MM.1S (cell line): ENCODE data around the gene P2RX2.

Experiments
- DNase-seq: peaks from one replicate; pipeline ENCODE4 v3.0.0-alpha.2; 2015
- H2AFZ ChIP-seq: fragments of 300-600 bp; sonication (generic); 2 replicates; pipeline ENCODE4 v1.6.0; 2016; ENCODE audit warnings: antibody characterized with exemption, low read length
- H3F3A ChIP-seq: fragments of 300-600 bp; sonication (generic); 2 replicates; pipeline ENCODE4 v1.6.1; 2016; ENCODE audit warnings: mild to moderate bottlenecking, antibody characterized with exemption, low read length, moderate library complexity, mixed read lengths; ENCODE audit not compliant: insufficient read depth
- H3K27ac ChIP-seq: fragments of 300-600 bp; sonication (generic); 2 replicates; pipeline ENCODE4 v1.5.1; 2016; ENCODE audit warnings: mild to moderate bottlenecking, low read length
- H3K27me3 ChIP-seq: fragments of 300-600 bp; sonication (generic); replicated peaks from 2 replicates; pipeline ENCODE4 v1.6.0; 2016; ENCODE audit warnings: low read length; ENCODE audit not compliant: insufficient read depth
- H3K36me3 ChIP-seq: fragments of 300-600 bp; sonication (generic); replicated peaks from 2 replicates; pipeline ENCODE4 v1.6.1; 2016; ENCODE audit warnings: mild to moderate bottlenecking, low read length, mixed read lengths; ENCODE audit not compliant: insufficient read depth
- H3K4me1 ChIP-seq: fragments of 300-600 bp; sonication (generic); 2 replicates; pipeline ENCODE4 v1.6.1; 2016; ENCODE audit warnings: low read length, mixed read lengths
- H3K4me2 ChIP-seq: fragments of 300-600 bp; sonication (generic); 2 replicates; pipeline ENCODE4 v1.6.0; 2016; ENCODE audit warnings: low read depth, low read length
- H3K4me3 ChIP-seq: fragments of 300-600 bp; sonication (generic); 2 replicates; pipeline ENCODE4 v1.5.1; 2016; ENCODE audit warnings: low read length, mixed read lengths
- H3K79me2 ChIP-seq: fragments of 300-600 bp; sonication (generic); 2 replicates; pipeline ENCODE4 v1.6.1; 2016; ENCODE audit warnings: mixed run types, low read length, mixed read lengths
- H3K9ac ChIP-seq: fragments of 300-600 bp; sonication (generic); 2 replicates; pipeline ENCODE4 v1.6.1; 2016; ENCODE audit warnings: low read length, mixed read lengths
- H3K9me2 ChIP-seq: fragments of 300-600 bp; sonication (generic); replicated peaks from 2 replicates; pipeline ENCODE4 v1.6.1; 2016; ENCODE audit warnings: mild to moderate bottlenecking, low read length, mixed read lengths; ENCODE audit not compliant: insufficient read depth
- H3K9me3 ChIP-seq: fragments of 300-600 bp; sonication (generic); replicated peaks from 2 replicates; pipeline ENCODE4 v1.6.1; 2016; ENCODE audit warnings: mild to moderate bottlenecking, low read length, mixed read lengths; ENCODE audit not compliant: insufficient read depth
- H4K20me1 ChIP-seq: fragments of 300-600 bp; sonication (generic); 2 replicates; pipeline ENCODE4 v1.6.1; 2016; ENCODE audit warnings: mild to moderate bottlenecking, low read length, moderate library complexity, mixed read lengths; ENCODE audit not compliant: insufficient read depth
- EZH2 ChIP-seq: fragments of 300-600 bp; sonication (generic); optimal IDR thresholded peaks from 2 replicates; pipeline ENCODE3; 2017; ENCODE audit warnings: low read depth, mild to moderate bottlenecking, antibody characterized with exemption, low read length, mixed read lengths
- EZH2phosphoT487 ChIP-seq: fragments of 300-600 bp; sonication (generic); IDR thresholded peaks from 2 replicates; pipeline ENCODE4 v1.6.1; 2018; ENCODE audit warnings: antibody characterized with exemption, low read length
- TF ChIP-seq, protein P1 (sequence below): fragments of 300-600 bp; sonication (generic); IDR thresholded peaks from 2 replicates; pipeline ENCODE4 v1.5.1; 2016; ENCODE audit warnings: antibody characterized with exemption, low read length, mixed read lengths

Gene P2RX2

GRCh38 chr12:132668191-132669088 lies 49.9 kb downstream of the P2RX2 start:
- no peaks in the 10 kb centered on the region for H3F3A ChIP-seq
- no peaks in the 10 kb centered on the region for H3K79me2 ChIP-seq
- no peak overlapping the region for H2AFZ ChIP-seq
- no peaks in the 10 kb centered on the region for H3K27me3 ChIP-seq
- no peak overlapping the region for H3K4me2 ChIP-seq
- H3K36me3 ChIP-seq = no peaks in the 10 kb centered on the region
- H4K20me1 ChIP-seq = no peaks in the 10 kb centered on the region
- no peaks in the 10 kb centered on the region for H3K9me3 ChIP-seq
- TF ChIP-seq EZH2phosphoT487 (no peak), EZH2 (no peak)
- TF ChIP-seq, protein P1, sequence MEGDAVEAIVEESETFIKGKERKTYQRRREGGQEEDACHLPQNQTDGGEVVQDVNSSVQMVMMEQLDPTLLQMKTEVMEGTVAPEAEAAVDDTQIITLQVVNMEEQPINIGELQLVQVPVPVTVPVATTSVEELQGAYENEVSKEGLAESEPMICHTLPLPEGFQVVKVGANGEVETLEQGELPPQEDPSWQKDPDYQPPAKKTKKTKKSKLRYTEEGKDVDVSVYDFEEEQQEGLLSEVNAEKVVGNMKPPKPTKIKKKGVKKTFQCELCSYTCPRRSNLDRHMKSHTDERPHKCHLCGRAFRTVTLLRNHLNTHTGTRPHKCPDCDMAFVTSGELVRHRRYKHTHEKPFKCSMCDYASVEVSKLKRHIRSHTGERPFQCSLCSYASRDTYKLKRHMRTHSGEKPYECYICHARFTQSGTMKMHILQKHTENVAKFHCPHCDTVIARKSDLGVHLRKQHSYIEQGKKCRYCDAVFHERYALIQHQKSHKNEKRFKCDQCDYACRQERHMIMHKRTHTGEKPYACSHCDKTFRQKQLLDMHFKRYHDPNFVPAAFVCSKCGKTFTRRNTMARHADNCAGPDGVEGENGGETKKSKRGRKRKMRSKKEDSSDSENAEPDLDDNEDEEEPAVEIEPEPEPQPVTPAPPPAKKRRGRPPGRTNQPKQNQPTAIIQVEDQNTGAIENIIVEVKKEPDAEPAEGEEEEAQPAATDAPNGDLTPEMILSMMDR = no peak
- H3K9ac ChIP-seq = no peak overlapping the region
- no peak for DNase-seq
- H3K4me3 ChIP-seq = no peak overlapping the region
- no peak overlapping the region for H3K27ac ChIP-seq
- no peaks in the 10 kb centered on the region for H3K9me2 ChIP-seq
- no peaks in the 10 kb centered on the region for H3K4me1 ChIP-seq

- Histone ChIP-seq H3K79me2 (no peaks in the 10 kb centered on the region), H3K4me2 (no peak overlapping the region), H3K27me3 (no peaks in the 10 kb centered on the region), H3K4me3 (no peak overlapping the region), H3K4me1 (no peaks in the 10 kb centered on the region), H4K20me1 (no peaks in the 10 kb centered on the region), H2AFZ (no peak overlapping the region), H3K9ac (no peak overlapping the region), H3K9me2 (no peaks in the 10 kb centered on the region), H3K9me3 (no peaks in the 10 kb centered on the region), H3F3A (no peaks in the 10 kb centered on the region), H3K36me3 (no peaks in the 10 kb centered on the region), H3K27ac (no peak overlapping the region)
- TF ChIP-seq, protein P1 = no peak
- no peak for TF ChIP-seq EZH2phosphoT487
- TF ChIP-seq EZH2 = no peak
- DNase-seq = no peak
Measured at GRCh38 chr12:132669166-132669879, 50.7 kb downstream of the P2RX2 start.
